BLaER1 (cell line): ENCODE results near the gene SMARCB1.

Source experiments
- H3K27ac ChIP-seq: shearing (Covaris generic); formaldehyde crosslinking; 2 replicates; pipeline ENCODE4 v1.8.1; 2022
- H3K27me3 ChIP-seq: shearing (Covaris generic); formaldehyde crosslinking; 2 replicates; pipeline ENCODE4 v1.8.1; 2022
- H3K36me3 ChIP-seq: shearing (Covaris generic); formaldehyde crosslinking; 2 replicates; pipeline ENCODE4 v1.8.1; 2022
- H3K4me1 ChIP-seq: shearing (Covaris generic); formaldehyde crosslinking; 2 replicates; pipeline ENCODE4 v1.8.1; 2022
- H3K4me2 ChIP-seq: shearing (Covaris generic); formaldehyde crosslinking; 2 replicates; pipeline ENCODE4 v1.8.1; 2022
- H3K4me3 ChIP-seq: shearing (Covaris generic); formaldehyde crosslinking; 2 replicates; pipeline ENCODE4 v1.8.1; 2022
- H3K9ac ChIP-seq: shearing (Covaris generic); formaldehyde crosslinking; 2 replicates; pipeline ENCODE4 v1.8.1; 2022
- H3K9me3 ChIP-seq: shearing (Covaris generic); formaldehyde crosslinking; 2 replicates; pipeline ENCODE4 v1.8.1; 2022
- H4K20me1 ChIP-seq: shearing (Covaris generic); formaldehyde crosslinking; 2 replicates; pipeline ENCODE4 v1.8.1; 2022
- Cebpa-rat ChIP-seq: shearing (Covaris generic); IDR thresholded peaks from 2 replicates; pipeline ENCODE4 v1.8.1; 2022

SMARCB1 gene

DNA sequence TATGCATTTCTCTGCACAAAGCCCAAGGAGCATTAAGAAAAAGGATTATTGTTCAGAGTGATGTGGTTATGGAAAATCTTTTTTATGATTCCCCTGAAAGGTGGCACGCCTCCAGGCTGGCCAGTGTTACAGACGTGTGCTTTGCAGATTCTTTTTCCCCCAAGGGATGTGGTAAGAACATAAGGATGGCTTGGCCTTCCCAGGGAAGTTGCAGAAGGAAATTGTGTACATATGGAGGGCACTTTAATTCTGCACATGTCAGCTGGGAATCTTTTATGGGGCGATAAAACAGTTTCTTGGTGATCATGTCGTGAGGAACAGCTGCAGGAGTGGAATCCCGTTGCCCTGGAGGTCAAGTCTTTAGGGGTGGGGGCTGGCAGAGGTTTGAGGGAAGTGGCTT, 9.7 kb downstream of the SMARCB1 start:
- no peak for TF ChIP-seq Cebpa-rat
- Histone ChIP-seq H3K4me3 (no peak overlapping the region), H3K9ac (no peak overlapping the region), H3K4me1 (peaks cover 55% of the 10 kb centered on the region), H3K27me3 (no peaks in the 10 kb centered on the region), H3K9me3 (no peaks in the 10 kb centered on the region), H3K36me3 (peaks cover 86% of the 10 kb centered on the region), H4K20me1 (peaks cover 31% of the 10 kb centered on the region), H3K27ac (no peak overlapping the region), H3K4me2 (no peak overlapping the region)

DNA sequence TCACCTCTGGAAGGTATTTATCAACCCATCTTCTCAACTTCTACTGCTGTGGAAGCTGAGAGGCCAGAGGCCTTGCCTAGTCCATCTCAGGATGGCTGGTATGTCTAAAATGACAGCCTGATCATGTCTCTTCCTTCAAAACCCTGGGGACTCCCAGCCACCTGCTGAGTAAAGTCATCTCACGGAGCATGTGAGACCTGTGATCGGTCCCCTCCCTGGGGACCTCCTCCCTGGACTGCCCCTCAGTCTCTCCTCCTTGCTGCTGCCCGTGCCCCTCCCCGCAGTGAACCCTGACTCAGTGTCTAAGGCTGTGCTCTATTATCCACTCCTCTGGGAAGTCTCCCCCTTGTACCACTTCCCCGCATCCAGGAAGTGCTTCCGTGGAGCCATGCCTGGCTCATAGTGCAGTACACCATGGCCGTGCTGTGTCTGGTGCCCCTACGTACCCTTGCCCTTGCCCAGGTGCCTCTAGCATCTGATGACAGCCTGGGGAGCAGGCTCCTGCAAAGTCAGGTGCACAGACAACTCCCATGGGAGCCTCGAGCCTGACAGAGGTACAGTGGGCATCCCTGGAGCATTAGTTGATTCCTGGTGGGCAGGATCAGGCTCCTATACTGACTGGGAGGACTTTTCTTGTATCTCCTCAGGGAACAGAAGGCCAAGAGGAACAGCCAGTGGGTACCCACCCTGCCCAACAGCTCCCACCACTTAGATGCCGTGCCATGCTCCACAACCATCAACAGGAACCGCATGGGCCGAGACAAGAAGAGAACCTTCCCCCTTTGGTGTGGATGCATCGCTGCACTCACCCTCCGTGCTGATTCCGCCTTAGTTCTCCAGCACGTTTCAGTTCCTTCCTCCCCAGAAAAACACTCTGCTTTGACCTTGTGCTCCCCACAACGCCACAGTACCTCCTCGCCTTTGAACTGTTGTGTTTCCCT, 13.8 kb downstream of the SMARCB1 start:
- Histone ChIP-seq H3K4me2 (peak overlapping the region; percentile 87), H3K27ac (peak overlapping the region; percentile 90)
- TF ChIP-seq Cebpa-rat = no peak

DNA sequence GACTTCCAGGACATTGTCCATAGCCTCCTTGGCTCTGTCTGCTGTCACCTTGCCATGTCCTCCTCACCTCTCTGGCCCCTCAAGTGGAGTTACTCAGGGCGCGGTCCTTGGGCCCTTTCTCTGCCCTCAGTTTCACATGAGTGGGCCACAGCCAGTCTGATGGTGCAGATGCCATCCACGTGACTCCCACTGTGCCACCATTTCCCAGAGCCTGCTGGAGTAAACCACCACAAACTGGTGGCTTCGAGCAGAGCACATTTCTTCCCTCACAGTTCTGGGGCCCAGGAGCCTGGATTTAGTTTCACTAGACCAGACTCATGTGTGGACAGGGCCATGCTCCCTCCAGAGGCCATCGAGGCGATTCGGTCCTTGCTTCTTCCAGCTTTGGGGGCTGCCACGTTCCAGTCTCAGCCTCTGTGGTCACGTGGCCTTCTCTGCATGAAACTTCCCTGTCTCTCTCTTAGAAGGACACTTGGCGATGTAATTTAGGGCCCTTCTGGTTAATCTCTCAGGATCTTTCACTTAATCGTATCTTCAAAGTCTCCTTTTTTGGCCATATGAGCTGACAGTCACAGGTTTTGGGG, 14.6 kb downstream of the SMARCB1 start:
- H3K4me2 ChIP-seq = peak overlapping the region; percentile 87
- H3K9ac ChIP-seq = peak overlapping the region; percentile 69
- no peaks in the 10 kb centered on the region for H3K27me3 ChIP-seq
- peak overlapping the region; percentile 1; the same call in 1 of the 2 replicates for H3K4me3 ChIP-seq
- H3K4me1 ChIP-seq = peaks cover 55% of the 10 kb centered on the region
- H4K20me1 ChIP-seq = peaks cover 4% of the 10 kb centered on the region; the same call in 1 of the 2 replicates
- H3K36me3 ChIP-seq = peaks cover 86% of the 10 kb centered on the region
- no peaks in the 10 kb centered on the region for H3K9me3 ChIP-seq
- no peak for TF ChIP-seq Cebpa-rat
- peak overlapping the region; percentile 90 for H3K27ac ChIP-seq

More for the DNA sequence above, 13.8 kb downstream of the SMARCB1 start:
- Histone ChIP-seq H3K4me3 (0 out of 2 replicates have a peak overlapping the region, but pooled peaks have one; percentile 30), H3K36me3 (peaks cover 86% of the 10 kb centered on the region), H3K27me3 (no peaks in the 10 kb centered on the region), H3K9ac (peak overlapping the region; percentile 69), H3K9me3 (no peaks in the 10 kb centered on the region), H4K20me1 (peaks cover 10% of the 10 kb centered on the region; the same call in 1 of the 2 replicates), H3K4me1 (peaks cover 55% of the 10 kb centered on the region)

DNA sequence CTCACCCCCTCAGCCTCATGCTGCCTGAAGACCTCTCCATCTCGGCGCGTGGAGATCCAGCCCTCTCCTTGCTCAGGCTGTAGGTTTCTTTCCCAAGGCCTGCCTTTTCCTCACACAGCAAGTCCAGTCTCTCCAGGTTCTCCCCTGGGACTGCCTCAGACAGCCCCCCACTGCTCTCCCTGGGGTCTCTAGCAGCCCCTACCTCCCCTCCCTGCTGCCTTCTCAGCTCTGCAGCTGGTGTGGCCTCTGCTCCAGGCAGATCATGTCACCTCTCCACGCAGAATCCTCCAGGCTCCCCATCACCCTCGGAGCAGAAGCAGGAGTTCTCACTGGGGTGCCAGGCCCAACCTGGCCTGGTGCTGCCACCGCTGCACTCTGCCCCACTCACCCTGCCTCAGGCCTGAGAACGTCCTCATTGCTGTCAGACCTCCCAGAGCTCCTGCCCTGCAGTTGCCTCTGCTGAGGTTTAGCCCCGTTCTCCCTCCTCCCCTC, 15.2 kb downstream of the SMARCB1 start:
- Histone ChIP-seq H3K4me2 (peak overlapping the region; percentile 87), H3K27ac (peak overlapping the region; percentile 90), H4K20me1 (no peaks in the 10 kb centered on the region)

DNA sequence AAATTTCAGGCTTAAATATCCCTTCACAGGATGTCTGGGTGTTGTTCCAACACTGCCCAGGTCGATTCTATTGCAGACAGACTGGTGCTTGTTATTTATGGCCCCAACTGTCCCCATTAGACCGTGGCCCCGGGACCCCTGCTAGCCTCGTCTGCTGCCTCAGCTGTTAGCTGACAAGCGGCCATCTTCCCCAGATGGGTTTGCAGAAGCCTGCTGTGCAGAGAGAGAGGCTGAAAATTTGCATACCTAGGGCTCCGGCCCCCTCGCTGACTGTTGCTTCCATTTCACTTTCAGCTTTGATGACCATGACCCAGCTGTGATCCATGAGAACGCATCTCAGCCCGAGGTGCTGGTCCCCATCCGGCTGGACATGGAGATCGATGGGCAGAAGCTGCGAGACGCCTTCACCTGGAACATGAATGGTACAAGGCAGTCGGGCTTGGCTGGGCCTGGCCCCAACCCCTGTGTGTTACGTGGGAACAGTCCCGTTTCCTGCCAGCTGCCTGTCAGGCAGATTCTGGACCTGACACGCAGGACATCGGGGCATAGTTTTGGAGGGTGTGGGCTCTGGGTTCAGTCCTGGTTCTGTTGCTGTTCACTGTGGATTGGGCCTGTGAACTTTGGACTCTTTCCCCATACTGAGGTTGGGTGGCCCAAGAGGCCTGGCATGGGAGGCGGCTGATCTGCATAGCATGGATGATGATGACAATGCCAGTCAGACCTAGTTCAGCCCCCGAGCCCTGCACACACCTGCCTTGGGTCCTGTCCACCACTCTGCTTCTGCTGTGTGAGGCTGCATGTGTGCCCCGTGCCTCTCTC, 16.4 kb downstream of the SMARCB1 start:
- Histone ChIP-seq H3K27me3 (no peaks in the 10 kb centered on the region), H3K27ac (peak overlapping the region; percentile 90), H3K4me2 (peak overlapping the region; percentile 87; the same call in 1 of the 2 replicates), H4K20me1 (no peaks in the 10 kb centered on the region), H3K36me3 (peaks cover 87% of the 10 kb centered on the region), H3K9ac (peak overlapping the region; percentile 23; the same call in 1 of the 2 replicates), H3K9me3 (no peaks in the 10 kb centered on the region), H3K4me1 (peaks cover 51% of the 10 kb centered on the region), H3K4me3 (no peak overlapping the region)
- no peak for TF ChIP-seq Cebpa-rat

More for the DNA sequence above, 15.2 kb downstream of the SMARCB1 start:
- peak overlapping the region; percentile 1; the same call in 1 of the 2 replicates for H3K4me3 ChIP-seq
- peaks cover 55% of the 10 kb centered on the region for H3K4me1 ChIP-seq
- H3K27me3 ChIP-seq = no peaks in the 10 kb centered on the region
- H3K9ac ChIP-seq = peak overlapping the region; percentile 69
- no peak for TF ChIP-seq Cebpa-rat
- peaks cover 86% of the 10 kb centered on the region for H3K36me3 ChIP-seq
- no peaks in the 10 kb centered on the region for H3K9me3 ChIP-seq

DNA sequence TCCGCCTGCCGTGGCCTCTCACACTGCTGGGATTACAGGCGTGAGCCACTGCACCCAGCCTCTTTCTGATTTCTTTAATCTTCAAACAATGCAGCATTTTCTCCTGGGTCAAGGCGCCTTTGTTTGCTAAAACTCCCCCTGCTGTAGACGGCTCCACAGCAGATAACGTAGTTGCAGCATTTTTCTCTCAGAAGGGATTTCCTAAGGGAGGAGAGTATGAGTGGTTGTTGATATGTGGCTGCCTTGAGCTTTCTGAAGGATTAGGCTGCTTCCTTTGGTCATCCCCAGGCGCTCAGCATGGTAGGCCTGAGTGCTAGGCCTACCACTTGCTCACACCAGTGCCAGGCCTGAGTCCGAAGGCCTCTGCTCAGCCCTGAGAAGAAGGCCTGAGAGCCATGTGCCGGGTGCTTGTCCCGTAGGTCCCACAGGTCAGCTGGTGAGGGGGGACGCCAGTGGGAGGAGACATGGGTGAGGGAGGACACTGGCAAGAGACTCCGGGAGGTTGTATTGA, 18.1 kb downstream of the SMARCB1 start:
- H3K4me2 ChIP-seq = no peak overlapping the region
- no peaks in the 10 kb centered on the region for H4K20me1 ChIP-seq
- no peaks in the 10 kb centered on the region for H3K9me3 ChIP-seq
- no peak overlapping the region for H3K9ac ChIP-seq
- H3K27me3 ChIP-seq = no peaks in the 10 kb centered on the region
- peaks cover 35% of the 10 kb centered on the region for H3K4me1 ChIP-seq
- no peak overlapping the region for H3K27ac ChIP-seq
- H3K36me3 ChIP-seq = peaks cover 95% of the 10 kb centered on the region
- H3K4me3 ChIP-seq = no peak overlapping the region
- no peak for TF ChIP-seq Cebpa-rat

DNA sequence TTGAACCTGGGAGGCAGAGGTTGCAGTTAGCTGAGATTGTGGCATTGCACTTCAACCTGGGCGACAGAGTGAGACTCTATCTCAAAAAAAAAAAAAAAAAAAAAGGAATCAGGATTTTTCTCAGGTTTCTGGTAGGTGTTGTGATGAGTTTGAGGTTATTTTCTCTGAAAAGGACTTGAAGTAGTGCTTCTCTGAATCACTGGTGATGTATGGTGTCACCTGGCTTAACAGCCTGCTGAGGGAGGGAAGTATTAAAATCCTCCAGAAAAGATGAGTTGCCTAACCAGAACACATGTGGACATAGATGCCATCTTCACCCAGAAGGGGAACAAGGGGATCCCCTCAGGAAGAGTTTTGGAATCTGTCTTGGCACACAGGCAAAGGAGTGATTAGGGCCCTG, 20.1 kb downstream of the SMARCB1 start:
- H3K4me1 ChIP-seq = peaks cover 15% of the 10 kb centered on the region
- no peak overlapping the region for H3K4me2 ChIP-seq
- no peak overlapping the region for H3K27ac ChIP-seq
- H3K4me3 ChIP-seq = no peak overlapping the region
- H3K9me3 ChIP-seq = no peaks in the 10 kb centered on the region
- no peaks in the 10 kb centered on the region for H3K27me3 ChIP-seq
- no peak overlapping the region for H3K9ac ChIP-seq
- H4K20me1 ChIP-seq = no peaks in the 10 kb centered on the region
- no peak for TF ChIP-seq Cebpa-rat
- H3K36me3 ChIP-seq = peaks cover 98% of the 10 kb centered on the region

DNA sequence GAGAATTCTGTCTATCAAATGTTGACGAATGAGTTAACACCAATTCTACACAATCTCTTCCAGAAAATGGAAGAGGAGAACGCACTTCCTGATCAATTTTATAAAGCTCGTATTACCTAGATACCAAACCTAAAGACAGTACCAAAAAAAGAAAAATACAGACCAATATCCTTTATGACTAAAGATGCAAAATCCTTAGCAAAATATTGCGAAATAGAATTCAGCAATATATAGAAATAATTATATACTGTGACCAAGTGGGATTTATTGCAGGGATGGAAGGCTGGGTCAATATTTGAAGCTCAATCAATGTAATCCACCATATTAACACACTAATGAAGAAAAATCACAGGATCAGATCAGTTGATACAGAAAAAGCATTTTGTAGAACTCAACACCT, 25.6 kb downstream of the SMARCB1 start:
- Histone ChIP-seq H3K27ac (no peak overlapping the region), H3K27me3 (no peaks in the 10 kb centered on the region), H4K20me1 (no peaks in the 10 kb centered on the region), H3K9ac (no peak overlapping the region), H3K9me3 (no peaks in the 10 kb centered on the region), H3K36me3 (peaks cover 97% of the 10 kb centered on the region), H3K4me3 (no peak overlapping the region), H3K4me1 (peaks cover 15% of the 10 kb centered on the region), H3K4me2 (no peak overlapping the region)
- peak; percentile 57; the same call in 1 of the 2 replicates for TF ChIP-seq Cebpa-rat
